Suppressor macrophage treated with lipopolysaccharide for 1 hour (primary cell): Measurements from ENCODE around the gene LRP3.

Source experiments
- DNase-seq, 3 donors: peaks; one replicate each; pipeline ENCODE4 v3.0.0-alpha.2; 2020 to 2022

Gene LRP3

GRCh38 chr19:33240181-33240771 is 46.1 kb downstream of the LRP3 start:
- no peak for DNase-seq

GRCh38 chr19:33241091-33241529 is 47.0 kb downstream of the LRP3 start:
- no peak for DNase-seq

GRCh38 chr19:33241530-33242101 is 47.5 kb downstream of the LRP3 start:
- peak; percentile 80 to 90 (median 88) for DNase-seq

GRCh38 chr19:33242131-33242530 is 48.0 kb downstream of the LRP3 start:
- DNase-seq, result no peak

GRCh38 chr19:33242911-33243310 is 48.8 kb downstream of the LRP3 start:
- no peak for DNase-seq

- DNase-seq, result peak; percentile 48 to 62 (median 55)
These were observed 52.0 kb downstream of the LRP3 start for GRCh38 chr19:33245948-33246708.

GRCh38 chr19:33246709-33247440 is 52.7 kb downstream of the LRP3 start:
- DNase-seq, result no peak

GRCh38 chr19:33247441-33247819 is 53.3 kb downstream of the LRP3 start:
- DNase-seq, result no peak

GRCh38 chr19:33248104-33248503 is 54.0 kb downstream of the LRP3 start:
- DNase-seq, result no peak

- DNase-seq, result no peak
These were observed 54.4 kb downstream of the LRP3 start for GRCh38 chr19:33248553-33248953.

- DNase-seq, result peak; percentile 76 to 83 (median 82)
These were observed 55.0 kb downstream of the LRP3 start for GRCh38 chr19:33248954-33249613.

- DNase-seq, result no peak
These were observed 55.7 kb downstream of the LRP3 start for GRCh38 chr19:33249740-33250366.

GRCh38 chr19:33250500-33250899 is 56.4 kb downstream of the LRP3 start:
- no peak for DNase-seq

GRCh38 chr19:33251076-33251475 is 56.9 kb downstream of the LRP3 start:
- DNase-seq, result peak in 1 of 3 donors; percentile 49

- DNase-seq, result no peak
These were observed 57.5 kb downstream of the LRP3 start for GRCh38 chr19:33251526-33252090.

- no peak for DNase-seq
These were observed 58.4 kb downstream of the LRP3 start for GRCh38 chr19:33252418-33252962.

GRCh38 chr19:33252971-33253370 is 58.8 kb downstream of the LRP3 start:
- peak; percentile 92 to 96 (median 94) for DNase-seq

- DNase-seq, result no peak
These were observed 60.2 kb downstream of the LRP3 start for GRCh38 chr19:33254245-33254824.

- DNase-seq, result no peak
These were observed 61.7 kb downstream of the LRP3 start for GRCh38 chr19:33255781-33256180.

GRCh38 chr19:33256261-33256660 is 62.1 kb downstream of the LRP3 start:
- no peak for DNase-seq

GRCh38 chr19:33257828-33258227 is 63.7 kb downstream of the LRP3 start:
- no peak for DNase-seq
